ENCODE results near the gene HOXC12. TPM values are rescaled to one million over a fixed set of nuclear protein-coding genes. Genes with fewer than 3 reads are reported as not detected.

The HOXC12 gene
- total RNA-seq, 2 donors from 2014 or later, result not detected

GRCh38 chr12:53935383-53936341 lies 19.0 kb upstream of the HOXC12 start:
- no peaks in the 10 kb centered on the region for H3K9me3 ChIP-seq
- TF ChIP-seq CTCF (IDR thresholded peaks at IDR 0.05), result no peak
- H3K4me3 ChIP-seq, result peak overlapping the region in 1 of 2 donors; percentile 3
- H3K27ac ChIP-seq, result no peak overlapping the region
- peaks cover 0 to 27% of the 10 kb centered on the region in 2 donors for H3K4me1 ChIP-seq
- no peaks in the 10 kb centered on the region for H3K36me3 ChIP-seq
- DNase-seq (ENCODE audit: low spot score), result no peak
- H3K27me3 ChIP-seq, result peaks cover 59 to 73% of the 10 kb centered on the region in 2 donors

GRCh38 chr12:53937099-53937498 lies 17.6 kb upstream of the HOXC12 start:
- H3K4me3 ChIP-seq, result no peak overlapping the region
- no peaks in the 10 kb centered on the region for H3K9me3 ChIP-seq
- no peak overlapping the region for H3K27ac ChIP-seq
- peaks cover 50 to 72% of the 10 kb centered on the region in 2 donors for H3K27me3 ChIP-seq
- H3K36me3 ChIP-seq, result no peaks in the 10 kb centered on the region
- no peak for TF ChIP-seq CTCF (IDR thresholded peaks at IDR 0.05)
- peaks cover 0 to 27% of the 10 kb centered on the region in 2 donors for H3K4me1 ChIP-seq
- DNase-seq (ENCODE audit: low spot score), result no peak

- Histone ChIP-seq H3K27me3 (peaks cover 50 to 72% of the 10 kb centered on the region in 2 donors), H3K36me3 (no peaks in the 10 kb centered on the region), H3K4me3 (no peak overlapping the region), H3K9me3 (no peaks in the 10 kb centered on the region), H3K4me1 (peaks cover 0 to 27% of the 10 kb centered on the region in 2 donors), H3K27ac (no peak overlapping the region)
- no peak for DNase-seq (ENCODE audit: low spot score)
- no peak for TF ChIP-seq CTCF (IDR thresholded peaks at IDR 0.05)
Measured at GRCh38 chr12:53937596-53938325, 16.9 kb upstream of the HOXC12 start.

DNA sequence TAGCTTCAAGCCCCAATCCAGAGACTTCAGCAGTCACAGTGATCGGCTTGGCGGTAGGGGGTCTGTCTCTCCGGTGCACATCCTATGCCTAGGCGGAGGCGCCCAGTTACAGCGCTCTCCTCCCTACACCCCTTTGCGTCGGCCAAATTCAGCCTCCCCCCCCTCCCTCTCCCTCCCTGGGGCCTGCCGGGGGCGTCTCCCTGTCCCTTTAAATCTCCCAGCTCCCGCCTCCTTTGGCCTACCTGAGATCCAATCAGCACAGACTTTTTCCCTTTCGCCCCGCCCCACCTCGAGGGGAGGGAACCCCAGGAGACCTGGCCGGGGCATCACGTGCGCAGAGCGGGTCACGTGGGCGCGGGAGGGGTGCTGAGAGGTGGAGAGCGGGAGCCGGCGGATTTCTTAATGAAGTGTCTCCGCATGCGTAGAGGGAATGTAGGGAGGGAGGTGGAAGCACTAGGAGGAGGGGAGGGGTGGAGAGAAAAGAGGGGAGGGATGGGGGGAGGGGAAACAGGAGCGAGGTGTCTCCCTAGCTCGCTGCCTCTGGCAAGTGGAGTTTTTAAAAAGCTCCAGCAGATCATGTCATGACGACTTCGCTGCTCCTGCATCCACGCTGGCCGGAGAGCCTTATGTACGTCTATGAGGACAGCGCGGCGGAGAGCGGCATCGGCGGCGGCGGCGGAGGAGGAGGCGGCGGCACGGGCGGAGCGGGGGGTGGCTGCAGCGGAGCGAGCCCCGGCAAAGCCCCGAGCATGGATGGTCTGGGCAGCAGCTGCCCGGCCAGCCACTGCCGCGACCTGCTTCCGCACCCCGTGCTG lies 16.2 kb upstream of the HOXC12 start, which contains the start of gene HOXC13:
Gene HOXC13, plus strand, starts transcription at position 506 of the 815 bp plus-strand sequence. Its CDS starts 76 bp downstream, at position 582.
- Histone ChIP-seq H3K4me1 (peaks cover 0 to 27% of the 10 kb centered on the region in 2 donors), H3K27me3 (peaks cover 50 to 78% of the 10 kb centered on the region in 2 donors), H3K9me3 (no peaks in the 10 kb centered on the region), H3K4me3 (peak within 1 kb of the TSS in 1 of 2 donors; percentile 6), H3K27ac (no peak within 1 kb of the TSS), H3K36me3 (no peaks in the 10 kb centered on the region)
- no peak for TF ChIP-seq CTCF (IDR thresholded peaks at IDR 0.05)
- no peak for DNase-seq (ENCODE audit: low spot score)
